ENCODE measurements around the gene FABP3.

FABP3 gene

GRCh38 chr1:31409946-31410858 is 37.3 kb upstream of the FABP3 start:
- no peak for TF ChIP-seq CTCF (conservative IDR thresholded peaks at IDR 0.05; ENCODE audit: low read depth, low read length)
- Histone ChIP-seq H3K27me3 (ENCODE audit: insufficient read depth, low read depth) (peaks cover 27% of the 10 kb centered on the region), H3K36me3 (ENCODE audit: insufficient read depth) (no peaks in the 10 kb centered on the region), H3K4me2 (no peak overlapping the region), H3K4me1 (ENCODE audit: low read depth, poor library complexity, severe bottlenecking) (no peaks in the 10 kb centered on the region), H3K4me3 (IDR thresholded peaks at IDR 0.05; ENCODE audit: insufficient read depth, low read depth, low read length) (no peak overlapping the region), H3K79me2 (ENCODE audit: insufficient read depth, low read depth) (no peaks in the 10 kb centered on the region), H3K9ac (no peak overlapping the region), H4K20me1 (ENCODE audit: insufficient read depth) (no peaks in the 10 kb centered on the region), H2AFZ (ENCODE audit: low read depth) (no peak overlapping the region), H3K27ac (no peak overlapping the region)

DNA sequence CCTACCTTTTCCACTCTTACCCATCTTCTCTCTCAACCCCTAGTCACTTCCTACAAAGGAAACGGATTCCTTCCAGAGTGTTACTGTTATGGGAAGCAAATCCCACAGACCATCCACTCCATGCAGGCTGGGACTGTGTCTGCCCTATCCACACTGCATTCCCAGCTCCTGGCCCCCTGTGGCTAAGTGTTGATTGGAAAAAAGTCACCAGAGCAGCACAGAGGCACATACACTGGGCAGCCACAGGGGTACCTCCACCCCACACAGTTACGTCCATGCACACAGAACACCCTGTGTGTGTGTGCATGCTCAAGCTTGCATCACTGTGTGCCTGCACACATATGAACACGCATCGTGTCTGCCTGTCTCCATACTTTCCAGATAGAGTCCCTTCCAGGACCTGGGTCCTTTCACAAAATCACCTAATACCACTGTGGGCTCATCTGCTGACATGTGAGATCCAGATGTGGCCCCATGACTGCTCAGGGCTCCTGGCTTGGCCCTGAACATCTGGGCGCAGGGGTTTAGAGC is 36.0 kb upstream of the FABP3 start:
- Histone ChIP-seq H3K27ac (no peak overlapping the region), H4K20me1 (ENCODE audit: insufficient read depth) (no peaks in the 10 kb centered on the region), H3K27me3 (ENCODE audit: insufficient read depth, low read depth) (peaks cover 20% of the 10 kb centered on the region), H3K79me2 (ENCODE audit: insufficient read depth, low read depth) (no peaks in the 10 kb centered on the region), H3K4me1 (ENCODE audit: low read depth, poor library complexity, severe bottlenecking) (no peaks in the 10 kb centered on the region), H3K4me2 (no peak overlapping the region), H3K36me3 (ENCODE audit: insufficient read depth) (no peaks in the 10 kb centered on the region), H3K4me3 (IDR thresholded peaks at IDR 0.05; ENCODE audit: insufficient read depth, low read depth, low read length) (no peak overlapping the region), H3K9ac (no peak overlapping the region), H2AFZ (ENCODE audit: low read depth) (no peak overlapping the region)
- no peak for TF ChIP-seq CTCF (conservative IDR thresholded peaks at IDR 0.05; ENCODE audit: low read depth, low read length)

GRCh38 chr1:31407029-31407626 is 34.3 kb upstream of the FABP3 start:
- Histone ChIP-seq H3K4me3 (IDR thresholded peaks at IDR 0.05; ENCODE audit: insufficient read depth, low read depth, low read length) (no peak overlapping the region), H3K4me1 (ENCODE audit: low read depth, poor library complexity, severe bottlenecking) (no peaks in the 10 kb centered on the region), H3K36me3 (ENCODE audit: insufficient read depth) (no peaks in the 10 kb centered on the region), H2AFZ (ENCODE audit: low read depth) (no peak overlapping the region), H4K20me1 (ENCODE audit: insufficient read depth) (no peaks in the 10 kb centered on the region), H3K4me2 (no peak overlapping the region), H3K27me3 (ENCODE audit: insufficient read depth, low read depth) (peaks cover 10% of the 10 kb centered on the region; the same call in 1 of the 2 replicates), H3K27ac (no peak overlapping the region), H3K9ac (no peak overlapping the region), H3K79me2 (ENCODE audit: insufficient read depth, low read depth) (no peaks in the 10 kb centered on the region)
- TF ChIP-seq CTCF (conservative IDR thresholded peaks at IDR 0.05; ENCODE audit: low read depth, low read length): no peak

GRCh38 chr1:31405578-31406245 is 32.8 kb upstream of the FABP3 start:
- Histone ChIP-seq H3K4me2 (no peak overlapping the region), H4K20me1 (ENCODE audit: insufficient read depth) (no peaks in the 10 kb centered on the region)

More at GRCh38 chr1:31405578-31406245, 32.8 kb upstream of the FABP3 start:
- Histone ChIP-seq H3K4me1 (ENCODE audit: low read depth, poor library complexity, severe bottlenecking) (no peaks in the 10 kb centered on the region), H3K36me3 (ENCODE audit: insufficient read depth) (no peaks in the 10 kb centered on the region), H3K79me2 (ENCODE audit: insufficient read depth, low read depth) (no peaks in the 10 kb centered on the region), H2AFZ (ENCODE audit: low read depth) (no peak overlapping the region), H3K4me3 (IDR thresholded peaks at IDR 0.05; ENCODE audit: insufficient read depth, low read depth, low read length) (no peak overlapping the region), H3K9ac (no peak overlapping the region), H3K27ac (no peak overlapping the region), H3K27me3 (ENCODE audit: insufficient read depth, low read depth) (no peaks in the 10 kb centered on the region)
- no peak for TF ChIP-seq CTCF (conservative IDR thresholded peaks at IDR 0.05; ENCODE audit: low read depth, low read length)

Data from KMS-11 (cell line).